ENCODE measurements around the gene ZNF165.

GRCh38 chr6:28080631-28081485 is 490 bp downstream of the ZNF165 start:
- TF ChIP-seq ZNF274 (IDR thresholded peaks at IDR 0.05; ENCODE audit: low read depth, low read length) (no peak), SUZ12 (IDR thresholded peaks at IDR 0.05; ENCODE audit: extremely low read depth, insufficient read depth, insufficient read length) (no peak), YY1 (IDR thresholded peaks at IDR 0.05; ENCODE audit: insufficient read depth, insufficient read length) (no peak)
